ENCODE data around the gene PCID2.

The PCID2 gene

GRCh38 chr13:113201815-113202214 lies 6.7 kb downstream of the PCID2 start:
- H3K9me3 ChIP-seq (ENCODE audit: control insufficient read depth, low read length) = no peaks in the 10 kb centered on the region
- H3K4me3 ChIP-seq (ENCODE audit: low read length) = no peak overlapping the region
- no peak overlapping the region for H3K9ac ChIP-seq (ENCODE audit: low read length)
- no peaks in the 10 kb centered on the region for H3K27me3 ChIP-seq (ENCODE audit: control insufficient read depth, insufficient read depth, low read length)
- H3K36me3 ChIP-seq (ENCODE audit: control insufficient read depth, insufficient read depth, low read length) = no peaks in the 10 kb centered on the region
- peaks cover 2% of the 10 kb centered on the region for H3K4me1 ChIP-seq (ENCODE audit: control insufficient read depth, insufficient read depth, low read length)

- no peaks in the 10 kb centered on the region for H3K4me1 ChIP-seq (ENCODE audit: control insufficient read depth, insufficient read depth, low read length)
- H3K27me3 ChIP-seq (ENCODE audit: control insufficient read depth, insufficient read depth, low read length) = no peaks in the 10 kb centered on the region
- H3K9me3 ChIP-seq (ENCODE audit: control insufficient read depth, low read length) = no peaks in the 10 kb centered on the region
- no peak overlapping the region for H3K9ac ChIP-seq (ENCODE audit: low read length)
- H3K4me3 ChIP-seq (ENCODE audit: low read length) = no peak overlapping the region
- H3K36me3 ChIP-seq (ENCODE audit: control insufficient read depth, insufficient read depth, low read length) = peaks cover 3% of the 10 kb centered on the region
Measured at GRCh38 chr13:113196970-113197737, 11.3 kb downstream of the PCID2 start.

DNA sequence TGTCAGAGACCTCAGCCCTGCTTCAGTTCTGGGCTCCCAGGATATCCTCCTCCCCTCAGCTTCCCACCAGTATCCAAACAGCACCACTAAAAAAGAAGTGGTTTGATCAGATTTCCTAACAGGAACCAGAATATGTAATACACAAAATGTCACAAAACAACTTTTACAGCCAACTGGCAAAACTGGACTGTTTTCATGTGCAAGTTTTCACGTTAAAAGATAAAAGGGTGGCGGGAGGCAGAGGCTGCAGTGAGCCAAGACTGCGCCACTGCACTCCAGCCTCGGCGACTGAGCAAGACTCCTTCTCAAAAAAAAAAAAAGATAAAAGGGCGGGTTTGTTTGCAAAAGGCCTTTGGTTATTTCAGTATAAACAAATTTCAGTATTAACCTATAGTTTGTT lies 13.1 kb downstream of the PCID2 start:
- Histone ChIP-seq H3K4me3 (ENCODE audit: low read length) (no peak overlapping the region), H3K27me3 (ENCODE audit: control insufficient read depth, insufficient read depth, low read length) (no peaks in the 10 kb centered on the region), H3K9me3 (ENCODE audit: control insufficient read depth, low read length) (no peaks in the 10 kb centered on the region), H3K9ac (ENCODE audit: low read length) (no peak overlapping the region), H3K36me3 (ENCODE audit: control insufficient read depth, insufficient read depth, low read length) (peaks cover 3% of the 10 kb centered on the region), H3K4me1 (ENCODE audit: control insufficient read depth, insufficient read depth, low read length) (no peaks in the 10 kb centered on the region)

GRCh38 chr13:113192902-113193301 lies 15.6 kb downstream of the PCID2 start:
- no peaks in the 10 kb centered on the region for H3K4me1 ChIP-seq (ENCODE audit: control insufficient read depth, insufficient read depth, low read length)
- H3K27me3 ChIP-seq (ENCODE audit: control insufficient read depth, insufficient read depth, low read length) = no peaks in the 10 kb centered on the region
- H3K4me3 ChIP-seq (ENCODE audit: low read length) = no peak overlapping the region
- H3K36me3 ChIP-seq (ENCODE audit: control insufficient read depth, insufficient read depth, low read length) = peaks cover 3% of the 10 kb centered on the region
- no peaks in the 10 kb centered on the region for H3K9me3 ChIP-seq (ENCODE audit: control insufficient read depth, low read length)
- no peak overlapping the region for H3K9ac ChIP-seq (ENCODE audit: low read length)

DNA sequence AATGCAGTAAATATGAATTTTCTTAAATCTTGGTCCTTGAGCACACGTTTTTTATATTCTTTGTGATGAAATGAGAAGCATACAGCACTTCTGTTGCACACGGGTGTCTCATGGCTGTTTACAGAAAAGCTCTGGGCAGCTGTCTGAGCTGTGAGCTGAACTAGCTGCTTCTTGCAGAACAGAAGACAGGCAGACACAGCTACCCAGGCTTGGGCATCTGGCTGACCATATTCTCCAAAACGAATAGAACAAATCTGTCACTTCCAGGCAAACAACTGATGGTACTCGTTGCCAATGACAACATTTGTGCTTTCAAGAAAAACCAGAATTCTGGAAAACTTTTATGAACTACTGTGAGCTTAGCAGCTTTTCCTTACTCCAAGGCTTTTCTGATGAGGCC lies 16.2 kb downstream of the PCID2 start:
- Histone ChIP-seq H3K9ac (ENCODE audit: low read length) (no peak overlapping the region), H3K36me3 (ENCODE audit: control insufficient read depth, insufficient read depth, low read length) (peaks cover 3% of the 10 kb centered on the region), H3K27me3 (ENCODE audit: control insufficient read depth, insufficient read depth, low read length) (no peaks in the 10 kb centered on the region), H3K9me3 (ENCODE audit: control insufficient read depth, low read length) (no peaks in the 10 kb centered on the region), H3K4me3 (ENCODE audit: low read length) (no peak overlapping the region), H3K4me1 (ENCODE audit: control insufficient read depth, insufficient read depth, low read length) (peaks cover 1% of the 10 kb centered on the region)

- H3K9ac ChIP-seq (ENCODE audit: low read length) = no peak overlapping the region
- no peak overlapping the region for H3K4me3 ChIP-seq (ENCODE audit: low read length)
- H3K36me3 ChIP-seq (ENCODE audit: control insufficient read depth, insufficient read depth, low read length) = peaks cover 3% of the 10 kb centered on the region
Measured at GRCh38 chr13:113190181-113190580, 18.3 kb downstream of the PCID2 start.

DNA sequence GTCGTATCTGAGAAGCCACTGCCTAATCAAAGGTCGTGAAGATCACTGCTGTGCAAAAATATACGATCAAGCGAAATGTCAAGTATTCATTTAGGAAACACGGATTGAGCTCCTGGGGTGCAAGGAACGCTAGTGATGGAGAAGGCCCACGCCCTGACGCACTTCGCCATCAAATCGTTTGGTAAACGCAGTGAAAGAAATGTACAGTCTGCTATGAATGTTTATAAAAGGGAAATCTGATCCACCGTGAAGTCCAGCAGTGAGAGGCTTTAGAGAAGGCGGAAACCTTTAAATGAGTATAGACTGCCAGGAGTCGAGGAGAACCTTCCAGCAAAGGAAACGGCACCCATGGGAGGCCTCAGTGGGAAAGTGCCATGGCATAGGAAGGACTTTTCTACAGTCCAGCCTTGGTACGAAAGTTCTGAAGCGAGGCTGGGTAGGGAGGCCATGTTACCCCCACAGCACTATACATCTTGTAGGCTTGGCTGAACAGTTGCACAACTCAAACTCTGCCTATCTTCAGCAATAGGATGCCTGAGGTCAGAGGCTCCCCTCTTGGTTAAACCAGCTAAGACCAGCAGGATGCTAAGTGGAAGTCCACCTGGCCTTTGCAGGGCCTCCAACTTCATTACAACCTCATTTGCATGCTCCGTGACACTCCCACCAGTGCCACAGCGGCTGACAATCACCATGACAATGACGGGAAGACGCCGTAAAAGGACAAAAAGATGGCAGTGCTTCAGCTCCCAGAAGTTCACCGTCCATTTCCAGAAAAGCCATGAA lies 20.4 kb downstream of the PCID2 start:
- Histone ChIP-seq H3K4me1 (ENCODE audit: control insufficient read depth, insufficient read depth, low read length) (peaks cover 4% of the 10 kb centered on the region), H3K4me3 (ENCODE audit: low read length) (no peak overlapping the region), H3K27me3 (ENCODE audit: control insufficient read depth, insufficient read depth, low read length) (no peaks in the 10 kb centered on the region), H3K36me3 (ENCODE audit: control insufficient read depth, insufficient read depth, low read length) (peaks cover 3% of the 10 kb centered on the region), H3K9ac (ENCODE audit: low read length) (no peak overlapping the region), H3K9me3 (ENCODE audit: control insufficient read depth, low read length) (no peaks in the 10 kb centered on the region)

More at GRCh38 chr13:113190181-113190580, 18.3 kb downstream of the PCID2 start:
- no peaks in the 10 kb centered on the region for H3K27me3 ChIP-seq (ENCODE audit: control insufficient read depth, insufficient read depth, low read length)
- no peaks in the 10 kb centered on the region for H3K9me3 ChIP-seq (ENCODE audit: control insufficient read depth, low read length)
- H3K4me1 ChIP-seq (ENCODE audit: control insufficient read depth, insufficient read depth, low read length) = peaks cover 4% of the 10 kb centered on the region

GRCh38 chr13:113187263-113187669 lies 21.2 kb downstream of the PCID2 start:
- H3K9ac ChIP-seq (ENCODE audit: low read length) = no peak overlapping the region
- H3K27me3 ChIP-seq (ENCODE audit: control insufficient read depth, insufficient read depth, low read length) = no peaks in the 10 kb centered on the region
- H3K9me3 ChIP-seq (ENCODE audit: control insufficient read depth, low read length) = no peaks in the 10 kb centered on the region
- no peak overlapping the region for H3K4me3 ChIP-seq (ENCODE audit: low read length)
- peaks cover 3% of the 10 kb centered on the region for H3K36me3 ChIP-seq (ENCODE audit: control insufficient read depth, insufficient read depth, low read length)
- H3K4me1 ChIP-seq (ENCODE audit: control insufficient read depth, insufficient read depth, low read length) = peaks cover 4% of the 10 kb centered on the region

DNA sequence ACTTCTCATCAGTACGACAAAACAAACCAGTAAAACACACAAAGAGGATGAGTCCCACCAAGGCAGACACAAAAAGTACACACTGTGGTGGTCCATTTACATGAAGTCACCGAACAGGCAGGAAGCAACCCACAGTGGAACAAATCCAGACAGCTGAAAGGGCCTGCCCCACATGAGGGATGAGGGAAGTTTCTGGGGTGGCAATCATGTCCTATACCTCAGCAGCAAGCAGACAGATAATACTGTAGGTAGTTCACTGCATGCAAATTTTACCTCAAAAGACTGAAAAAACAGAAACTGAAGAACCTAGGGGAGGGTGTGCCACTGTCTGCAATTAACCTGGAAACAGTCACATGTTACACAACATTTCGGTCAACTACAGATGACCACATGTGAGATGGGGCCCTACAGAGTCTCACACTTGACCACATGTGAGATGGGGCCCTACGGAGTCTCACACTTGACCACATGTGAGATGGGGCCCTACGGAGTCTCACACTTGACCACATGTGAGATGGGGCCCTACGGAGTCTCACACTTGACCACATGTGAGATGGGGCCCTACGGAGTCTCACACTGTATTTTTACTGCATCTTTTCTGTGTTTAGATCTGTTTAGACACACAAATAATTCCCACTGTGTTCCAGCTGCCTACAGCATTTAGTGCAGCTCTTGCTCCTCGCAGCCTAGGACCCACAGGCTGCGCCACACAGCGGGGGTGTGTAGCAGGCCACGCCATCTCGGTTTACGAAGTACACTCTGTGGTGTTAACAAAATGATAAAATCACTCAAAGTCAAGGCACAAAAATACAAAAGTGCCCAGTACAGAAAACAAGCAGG lies 22.2 kb downstream of the PCID2 start:
- H3K4me3 ChIP-seq (ENCODE audit: low read length) = no peak overlapping the region
- H3K4me1 ChIP-seq (ENCODE audit: control insufficient read depth, insufficient read depth, low read length) = peaks cover 4% of the 10 kb centered on the region
- H3K27me3 ChIP-seq (ENCODE audit: control insufficient read depth, insufficient read depth, low read length) = no peaks in the 10 kb centered on the region
- H3K9me3 ChIP-seq (ENCODE audit: control insufficient read depth, low read length) = no peaks in the 10 kb centered on the region
- H3K9ac ChIP-seq (ENCODE audit: low read length) = no peak overlapping the region
- peaks cover 3% of the 10 kb centered on the region for H3K36me3 ChIP-seq (ENCODE audit: control insufficient read depth, insufficient read depth, low read length)

DNA sequence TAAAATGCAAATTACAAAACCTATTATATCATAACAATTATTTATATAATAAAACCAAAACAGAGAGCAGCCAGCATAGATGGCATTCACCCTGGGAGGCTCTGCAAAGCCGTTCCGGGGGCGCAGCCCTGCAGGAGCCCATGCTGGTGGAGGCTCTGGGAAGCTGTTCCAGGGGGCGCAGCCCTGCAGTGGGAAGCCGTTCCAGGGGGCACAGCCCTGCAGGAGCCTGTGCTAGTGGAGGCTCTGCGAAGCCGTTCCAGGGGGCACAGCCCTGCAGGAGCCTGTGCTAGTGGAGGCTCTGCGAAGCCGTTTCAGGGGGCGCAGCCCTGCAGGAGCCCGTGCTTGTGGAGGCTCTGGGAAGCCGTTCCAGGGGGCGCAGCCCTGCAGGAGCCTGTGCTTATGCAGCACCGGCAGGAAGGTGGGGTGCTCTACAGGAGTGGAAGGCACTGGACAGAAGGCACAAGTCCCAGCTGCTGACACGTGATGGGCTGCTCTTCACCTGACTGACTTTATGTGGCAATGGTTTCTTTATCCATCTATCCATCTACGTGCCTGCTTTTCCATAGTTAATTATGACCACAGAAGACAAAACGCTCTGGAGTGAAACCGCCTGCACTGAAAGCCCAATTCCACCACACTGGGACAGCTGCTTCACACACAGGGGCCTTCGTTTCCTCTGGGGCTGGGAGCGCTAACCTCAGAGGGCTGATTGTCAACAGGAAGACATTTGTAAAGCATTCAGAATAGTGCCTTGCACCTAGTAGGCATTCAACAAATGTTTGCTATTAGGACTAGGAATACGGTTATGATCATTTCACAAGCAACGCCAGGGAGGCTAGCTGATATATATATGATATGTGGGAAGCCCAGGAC lies 23.7 kb downstream of the PCID2 start:
- H3K4me1 ChIP-seq (ENCODE audit: control insufficient read depth, insufficient read depth, low read length) = peaks cover 4% of the 10 kb centered on the region
- H3K36me3 ChIP-seq (ENCODE audit: control insufficient read depth, insufficient read depth, low read length) = peaks cover 3% of the 10 kb centered on the region
- no peak overlapping the region for H3K9ac ChIP-seq (ENCODE audit: low read length)
- H3K9me3 ChIP-seq (ENCODE audit: control insufficient read depth, low read length) = no peaks in the 10 kb centered on the region
- no peak overlapping the region for H3K4me3 ChIP-seq (ENCODE audit: low read length)
- no peaks in the 10 kb centered on the region for H3K27me3 ChIP-seq (ENCODE audit: control insufficient read depth, insufficient read depth, low read length)

DNA sequence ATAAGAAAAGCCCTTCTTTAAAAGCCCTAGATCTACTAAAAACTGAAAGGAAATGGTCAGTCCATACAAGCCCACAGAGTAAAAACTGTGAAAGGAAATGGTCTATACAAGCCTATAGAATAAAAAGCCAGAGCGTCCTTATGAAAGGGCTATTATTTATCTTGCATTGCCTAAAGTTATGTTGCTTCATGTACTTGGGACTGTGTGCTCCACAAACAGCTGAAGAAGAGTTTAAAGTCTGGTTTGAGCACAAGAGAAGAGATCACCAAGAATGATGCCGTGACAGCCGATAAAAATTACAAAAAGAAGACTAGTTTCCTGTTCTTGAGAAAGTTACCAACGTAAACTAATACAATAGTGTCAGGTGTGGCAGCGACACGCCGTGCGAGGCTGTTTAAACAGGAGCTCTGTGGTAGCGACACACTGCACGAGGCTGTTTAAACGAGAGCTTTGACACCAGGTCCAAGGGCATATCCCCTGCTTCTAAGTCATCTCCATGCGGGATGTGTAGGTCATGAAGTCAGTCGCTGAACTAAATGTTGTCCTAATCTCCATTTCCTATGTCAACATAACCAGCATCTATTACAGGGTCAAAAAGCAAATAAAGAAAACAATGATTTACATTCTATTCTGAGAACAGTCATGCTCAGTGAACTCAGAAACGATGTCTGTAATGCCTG lies 24.9 kb downstream of the PCID2 start:
- H3K27me3 ChIP-seq (ENCODE audit: control insufficient read depth, insufficient read depth, low read length) = no peaks in the 10 kb centered on the region
- no peaks in the 10 kb centered on the region for H3K9me3 ChIP-seq (ENCODE audit: control insufficient read depth, low read length)
- H3K4me1 ChIP-seq (ENCODE audit: control insufficient read depth, insufficient read depth, low read length) = peaks cover 4% of the 10 kb centered on the region
- peaks cover 7% of the 10 kb centered on the region for H3K36me3 ChIP-seq (ENCODE audit: control insufficient read depth, insufficient read depth, low read length)
- H3K4me3 ChIP-seq (ENCODE audit: low read length) = no peak overlapping the region
- no peak overlapping the region for H3K9ac ChIP-seq (ENCODE audit: low read length)

All from mucosa of stomach (tissue), 1 donor.